Measurements from ENCODE around the gene NEK5. TPM values are rescaled to one million over a fixed set of nuclear protein-coding genes. Genes with fewer than 3 reads are reported as not detected.

NEK5 gene
- total RNA-seq, 2 experiments from 2014 or later: 0.05 TPM; not detected in 1

DNA sequence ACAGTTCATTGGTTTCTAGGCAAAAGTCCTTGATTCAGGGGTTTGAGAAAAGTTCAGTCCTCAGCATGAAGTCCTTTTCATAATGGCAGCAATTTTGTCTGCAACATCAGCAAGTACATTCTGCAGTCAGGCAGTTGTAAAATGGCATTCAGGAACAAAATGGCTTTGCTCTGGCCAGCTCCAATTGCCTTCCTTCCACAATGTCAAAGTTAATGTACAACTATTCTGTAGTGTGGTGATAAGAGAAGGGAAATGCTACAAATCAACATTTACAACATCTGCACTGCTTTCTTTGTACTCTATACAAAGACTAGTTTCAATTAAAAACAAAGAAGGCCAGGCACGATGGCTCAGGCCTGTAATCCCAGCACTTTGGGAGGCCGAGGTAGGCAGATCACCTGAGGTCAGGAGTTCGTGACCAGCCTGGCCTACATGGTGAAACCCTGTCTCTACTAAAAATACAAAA, 32.3 kb upstream of the NEK5 start:
- intact Hi-C loops (cut with micrococcal nuclease): no loop called here
- Mint-ChIP-seq H3K4me3 (no peak overlapping the region), H3K9me3 (no peaks in the 10 kb centered on the region), H3K27ac (no peak overlapping the region), H3K27me3 (no peaks in the 10 kb centered on the region), H3K4me1 (ENCODE audit: low read depth) (peaks cover 26% of the 10 kb centered on the region), H3K36me3 (peaks cover 3% of the 10 kb centered on the region)
- ChIA-PET POLR2A (no interaction called here), CTCF (no interaction called here)
- DNase-seq: no peak

DNA sequence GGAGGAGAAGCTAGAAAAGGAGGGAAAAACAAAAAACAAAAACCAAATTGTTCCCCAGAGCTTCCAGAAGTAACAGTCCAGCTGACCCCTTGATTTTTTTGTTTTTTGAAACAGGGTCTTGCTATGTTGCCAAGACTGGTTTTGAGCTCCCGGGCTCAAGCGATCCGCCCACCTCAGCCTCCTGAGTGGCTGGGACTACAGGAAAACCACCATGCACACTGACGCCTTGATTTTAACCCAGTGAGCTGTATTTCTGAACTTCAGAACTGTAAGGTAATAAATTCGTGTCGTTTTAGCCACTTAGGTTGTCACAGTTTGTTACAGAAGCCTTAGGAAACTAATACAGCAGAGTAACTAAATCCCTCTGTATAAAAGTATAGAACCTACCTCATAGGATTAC, 31.6 kb upstream of the NEK5 start:
- H3K4me1 Mint-ChIP-seq (ENCODE audit: low read depth): peaks cover 26% of the 10 kb centered on the region
- CTCF ChIA-PET: interaction anchor here (0.9 kb wide), 1 partner anchor 33 kb away, joined by 3 read pairs; no protein-coding TSS in a partner anchor
- no peaks in the 10 kb centered on the region for H3K9me3 Mint-ChIP-seq

DNA sequence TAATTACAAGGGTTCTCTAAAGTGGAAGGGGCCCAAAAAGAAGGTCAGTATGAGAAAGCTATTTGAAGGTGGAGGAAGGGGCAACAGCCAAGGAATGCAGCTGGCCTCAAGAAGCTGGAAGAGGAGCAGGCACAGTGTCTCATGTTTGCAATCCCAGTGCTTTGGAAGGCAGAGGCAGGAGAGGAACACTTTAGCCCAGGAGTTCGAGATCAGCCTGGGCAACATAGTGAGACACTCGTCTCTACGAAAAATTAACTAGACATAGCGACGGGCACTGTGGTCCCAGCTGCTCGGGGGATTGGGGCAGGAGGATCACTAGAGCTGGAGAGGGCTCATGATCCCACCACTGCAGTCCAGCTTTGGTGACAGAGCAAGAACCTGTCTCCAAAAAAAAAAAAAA, 31.2 kb upstream of the NEK5 start:
- Mint-ChIP-seq H3K27ac (no peak overlapping the region), H3K4me3 (peak overlapping the region; percentile 83), H3K27me3 (no peaks in the 10 kb centered on the region), H3K36me3 (no peaks in the 10 kb centered on the region), H3K4me1 (ENCODE audit: low read depth) (peaks cover 26% of the 10 kb centered on the region), H3K9me3 (no peaks in the 10 kb centered on the region)
- intact Hi-C loops (cut with micrococcal nuclease): no loop called here
- DNase-seq: no peak
- CTCF ChIA-PET: interaction anchor here (0.9 kb wide), 1 partner anchor 32 kb away, joined by 3 read pairs; no protein-coding TSS in a partner anchor
- POLR2A ChIA-PET: no interaction called here

More for the DNA sequence above, 31.6 kb upstream of the NEK5 start:
- H3K27ac Mint-ChIP-seq: no peak overlapping the region
- POLR2A ChIA-PET: no interaction called here
- H3K36me3 Mint-ChIP-seq: no peaks in the 10 kb centered on the region
- no peaks in the 10 kb centered on the region for H3K27me3 Mint-ChIP-seq
- H3K4me3 Mint-ChIP-seq: no peak overlapping the region
- intact Hi-C loops (cut with micrococcal nuclease): no loop called here
- no peak for DNase-seq

DNA sequence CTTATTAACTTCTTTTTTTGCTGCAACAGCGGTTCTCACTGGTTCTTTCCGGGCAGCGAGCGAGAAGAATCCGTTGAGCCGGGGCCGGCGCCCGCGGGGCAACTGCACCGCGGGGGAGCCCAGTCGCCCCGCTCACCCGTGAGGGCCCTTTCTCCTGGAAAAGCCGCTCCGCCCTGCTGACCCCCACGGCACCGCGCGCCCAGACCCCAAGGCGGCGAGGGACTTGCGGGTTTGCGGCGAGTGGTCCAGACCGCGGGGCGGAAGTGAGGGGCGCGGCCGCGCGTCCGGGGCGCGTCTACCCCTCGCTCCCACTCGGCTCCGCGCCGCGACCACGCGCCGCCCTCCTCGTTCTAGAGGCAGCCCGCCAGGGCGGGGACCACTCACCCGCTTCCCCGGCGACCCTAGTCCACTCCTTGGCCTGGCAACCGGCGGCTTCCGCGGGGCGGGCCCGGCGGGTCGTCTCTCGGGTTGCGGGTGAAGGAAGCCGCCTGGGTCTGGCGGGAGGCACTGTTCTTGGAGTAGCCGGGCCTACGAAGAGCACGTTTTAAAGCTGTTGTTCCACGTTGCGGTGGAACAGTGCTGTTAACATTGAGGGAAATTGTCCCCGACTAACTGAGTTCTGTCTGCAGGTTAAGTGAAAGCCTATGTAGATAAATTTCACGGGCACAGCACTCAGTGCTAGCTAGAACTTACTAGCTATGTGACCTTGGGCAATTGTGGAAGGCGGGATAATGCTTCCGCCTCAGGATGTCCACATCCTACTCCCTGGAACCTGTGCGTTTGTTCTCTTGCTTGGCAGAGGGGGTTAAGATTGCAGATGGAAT, 30.5 kb upstream of the NEK5 start, which contains the start of gene NEK3:
NEK3 (minus strand) TSS at position 439 of the 824 bp plus-strand sequence. CDS start 3,406 bp downstream, outside the sequence.
- peak within 1 kb of the TSS; percentile 83 for H3K4me3 Mint-ChIP-seq
- POLR2A ChIA-PET: no interaction called here
- no peaks in the 10 kb centered on the region for H3K9me3 Mint-ChIP-seq
- H3K27me3 Mint-ChIP-seq: no peaks in the 10 kb centered on the region
- CTCF ChIA-PET: no interaction called here
- no peaks in the 10 kb centered on the region for H3K36me3 Mint-ChIP-seq
- peak; percentile 72 for DNase-seq
- peaks cover 26% of the 10 kb centered on the region for H3K4me1 Mint-ChIP-seq (ENCODE audit: low read depth)
- intact Hi-C loops (cut with micrococcal nuclease): loop anchor here (1.0 to 10.0 kb wide), 2 partner anchors 35 to 295 kb away; partner anchors contain the start of genes CKAP2 and VPS36
- peak within 1 kb of the TSS; percentile 68 for H3K27ac Mint-ChIP-seq

DNA sequence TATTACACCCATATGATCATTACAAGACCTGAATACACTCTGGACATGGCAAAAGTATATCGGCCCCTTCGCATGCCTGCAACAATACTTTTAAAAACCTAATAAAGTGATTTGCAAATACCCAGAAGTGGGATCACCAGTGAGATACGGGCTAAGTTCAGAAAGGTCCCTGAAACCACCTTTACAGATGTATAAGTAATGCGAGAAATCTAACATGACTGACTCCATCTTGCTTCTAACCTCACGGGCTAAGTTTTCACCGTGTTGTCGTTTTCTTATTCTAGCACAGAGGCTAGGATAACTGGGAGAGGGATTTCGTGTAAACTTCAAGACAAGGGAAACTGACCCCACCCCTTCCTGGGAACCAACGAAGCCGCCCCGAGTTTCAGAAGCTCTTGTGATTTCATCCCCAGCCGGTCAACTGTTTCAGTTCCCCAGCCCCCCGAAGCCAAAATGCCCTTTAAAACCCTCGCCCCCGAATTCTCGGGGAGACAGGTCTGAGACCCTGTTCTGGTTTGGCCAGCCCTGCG, 29.8 kb upstream of the NEK5 start:
- H3K4me3 Mint-ChIP-seq: peak overlapping the region; percentile 83
- ChIA-PET CTCF (no interaction called here), POLR2A (interaction anchor here (0.6 kb wide), 1 partner anchor 229 kb away, joined by 3 read pairs; no protein-coding TSS in a partner anchor)
- H3K4me1 Mint-ChIP-seq (ENCODE audit: low read depth): peaks cover 26% of the 10 kb centered on the region
- peak overlapping the region; percentile 68 for H3K27ac Mint-ChIP-seq
- H3K36me3 Mint-ChIP-seq: no peaks in the 10 kb centered on the region
- intact Hi-C loops (cut with micrococcal nuclease): loop anchor here (1.0 to 10.0 kb wide), 2 partner anchors 36 to 296 kb away; partner anchors contain the start of genes CKAP2 and VPS36
- H3K9me3 Mint-ChIP-seq: no peaks in the 10 kb centered on the region
- H3K27me3 Mint-ChIP-seq: no peaks in the 10 kb centered on the region
- DNase-seq: no peak

DNA sequence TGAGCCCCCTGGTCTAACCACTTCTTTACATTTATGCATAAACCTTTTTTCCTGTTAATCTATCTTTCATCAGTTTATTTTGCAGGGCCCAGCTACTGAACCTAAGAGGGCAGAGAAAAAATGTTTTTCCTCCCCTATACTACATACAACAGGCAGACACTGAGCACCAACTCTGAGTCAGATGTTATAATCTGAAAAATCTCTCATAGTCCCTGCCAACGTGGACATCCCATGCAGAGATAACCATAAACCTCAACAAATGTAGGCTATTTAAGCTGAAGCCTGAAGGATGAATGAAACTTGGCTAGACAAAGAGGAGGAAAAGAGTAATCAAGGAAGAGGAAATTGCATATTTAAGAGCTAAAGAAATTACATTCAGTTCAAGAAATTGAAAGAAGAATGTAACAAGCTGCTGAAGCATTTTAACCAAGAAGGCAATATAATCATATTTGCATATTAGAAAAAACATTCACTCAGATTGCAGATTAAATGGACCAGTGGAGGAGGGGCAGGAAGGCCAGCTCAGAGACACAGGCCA, 27.9 kb upstream of the NEK5 start:
- peaks cover 22% of the 10 kb centered on the region for H3K4me1 Mint-ChIP-seq (ENCODE audit: low read depth)
- H3K4me3 Mint-ChIP-seq: no peak overlapping the region
- DNase-seq: no peak
- no peaks in the 10 kb centered on the region for H3K9me3 Mint-ChIP-seq
- no peaks in the 10 kb centered on the region for H3K36me3 Mint-ChIP-seq
- CTCF ChIA-PET: interaction anchor here (1.0 to 1.3 kb wide), 3 partner anchors 14 to 341 kb away, joined by 3 to 5 read pairs (median 3); no protein-coding TSS in a partner anchor
- intact Hi-C loops (cut with micrococcal nuclease): loop anchor here (10.0 kb wide), 1 partner anchor 298 kb away; the partner anchor contains the start of genes CKAP2 and VPS36
- POLR2A ChIA-PET: no interaction called here
- no peaks in the 10 kb centered on the region for H3K27me3 Mint-ChIP-seq
- H3K27ac Mint-ChIP-seq: no peak overlapping the region

DNA sequence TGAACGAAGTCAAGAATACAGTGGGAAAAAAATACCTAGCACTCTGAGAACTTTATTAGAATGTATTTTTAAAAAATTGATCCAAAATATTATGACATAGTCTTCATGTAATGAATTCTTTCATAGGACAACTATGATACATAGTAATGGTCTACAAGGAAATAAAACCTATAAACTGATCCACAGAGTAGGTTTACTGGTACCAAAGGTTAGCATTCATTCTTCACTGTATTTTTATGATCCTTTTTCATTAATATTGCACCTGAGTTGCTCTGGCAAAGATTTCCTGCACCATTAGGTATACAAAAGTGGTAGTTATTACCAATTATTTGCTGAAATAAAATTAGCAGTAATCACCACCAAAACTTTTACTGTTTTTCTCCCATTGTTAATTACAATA, 26.3 kb upstream of the NEK5 start:
- H3K27ac Mint-ChIP-seq: no peak overlapping the region
- H3K4me1 Mint-ChIP-seq (ENCODE audit: low read depth): peaks cover 22% of the 10 kb centered on the region
- intact Hi-C loops (cut with micrococcal nuclease): loop anchor here (10.0 kb wide), 1 partner anchor 300 kb away; the partner anchor contains the start of genes CKAP2 and VPS36
- ChIA-PET CTCF (no interaction called here), POLR2A (interaction anchor here (0.6 kb wide), 1 partner anchor 84 kb away, joined by 3 read pairs; no protein-coding TSS in a partner anchor)
- H3K27me3 Mint-ChIP-seq: no peaks in the 10 kb centered on the region
- no peak overlapping the region for H3K4me3 Mint-ChIP-seq
- DNase-seq: no peak
- peaks cover 2% of the 10 kb centered on the region for H3K36me3 Mint-ChIP-seq
- H3K9me3 Mint-ChIP-seq: no peaks in the 10 kb centered on the region

DNA sequence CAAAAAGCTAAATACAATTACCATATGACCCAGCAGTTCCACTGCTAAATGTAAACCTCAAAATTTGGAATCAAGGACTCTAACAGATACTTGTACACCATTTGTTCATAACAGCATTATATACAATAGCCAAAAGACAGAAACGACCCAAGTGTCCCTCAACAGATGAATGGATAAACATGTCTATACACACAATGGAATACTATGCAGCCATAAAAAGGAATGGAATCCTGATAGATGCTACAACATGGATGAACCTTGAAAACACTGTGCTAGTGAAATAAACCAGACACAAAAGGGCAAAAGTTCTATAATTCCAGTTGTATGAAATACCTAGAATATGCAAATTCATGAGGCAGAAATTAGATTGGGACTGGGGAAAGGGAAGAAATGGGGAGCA, 18.4 kb upstream of the NEK5 start:
- Mint-ChIP-seq H3K27me3 (no peaks in the 10 kb centered on the region), H3K4me3 (no peak overlapping the region), H3K27ac (no peak overlapping the region), H3K4me1 (ENCODE audit: low read depth) (no peaks in the 10 kb centered on the region), H3K9me3 (peaks cover 4% of the 10 kb centered on the region), H3K36me3 (peaks cover 10% of the 10 kb centered on the region)
- POLR2A ChIA-PET: no interaction called here
- CTCF ChIA-PET: interaction anchor here (0.7 kb wide), 1 partner anchor 16 kb away, joined by 3 read pairs; no protein-coding TSS in a partner anchor
- intact Hi-C loops (cut with micrococcal nuclease): no loop called here
- DNase-seq: no peak

DNA sequence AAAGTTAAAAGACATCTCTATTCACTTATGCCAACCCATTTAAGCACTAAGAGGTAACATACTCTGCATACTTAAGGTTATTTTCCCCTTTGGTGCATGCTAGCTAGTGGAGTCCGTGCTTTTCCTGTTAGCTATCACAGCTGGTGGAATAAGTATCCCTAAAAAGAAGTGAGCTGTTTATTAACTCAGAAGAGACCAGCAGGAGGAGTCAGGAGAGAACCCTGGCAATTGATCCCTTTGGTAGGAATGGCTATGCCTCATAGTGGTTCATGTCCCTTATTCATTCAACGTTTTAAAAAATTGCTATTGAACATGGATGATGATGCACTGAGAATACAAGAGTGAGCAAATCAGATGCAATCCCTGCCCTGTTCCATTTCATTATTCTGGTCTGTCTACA, 12.4 kb upstream of the NEK5 start:
- Mint-ChIP-seq H3K36me3 (peaks cover 10% of the 10 kb centered on the region), H3K27ac (no peak overlapping the region), H3K4me3 (no peak overlapping the region), H3K9me3 (no peaks in the 10 kb centered on the region), H3K4me1 (ENCODE audit: low read depth) (no peaks in the 10 kb centered on the region), H3K27me3 (no peaks in the 10 kb centered on the region)
- intact Hi-C loops (cut with micrococcal nuclease): no loop called here
- ChIA-PET POLR2A (no interaction called here), CTCF (interaction anchor here (1.2 to 1.5 kb wide), 2 partner anchors 13 to 14 kb away, joined by 3 to 5 read pairs; no protein-coding TSS in a partner anchor)
- DNase-seq: no peak

DNA sequence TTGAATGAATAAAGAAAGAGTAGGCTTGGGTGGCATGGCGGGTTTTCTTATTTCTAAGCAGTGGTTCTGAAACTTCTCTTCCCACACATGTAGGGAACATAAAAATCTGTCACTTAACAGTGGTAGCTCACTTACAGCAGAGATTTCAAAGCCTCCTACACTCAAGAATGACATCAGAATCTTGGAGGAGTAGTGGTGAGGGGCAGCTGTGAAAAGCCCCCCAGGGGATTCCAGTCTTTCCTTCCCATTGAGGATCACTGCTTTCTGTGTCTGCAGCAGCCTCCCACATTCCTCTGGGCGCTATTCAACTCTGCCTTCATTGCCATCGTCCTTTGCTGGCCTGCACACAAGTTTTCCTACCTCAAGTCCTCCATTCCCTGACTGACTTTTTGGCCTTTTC, 8.6 kb upstream of the NEK5 start:
- DNase-seq: no peak
- H3K9me3 Mint-ChIP-seq: no peaks in the 10 kb centered on the region
- H3K36me3 Mint-ChIP-seq: peaks cover 13% of the 10 kb centered on the region
- H3K27ac Mint-ChIP-seq: no peak overlapping the region
- H3K4me3 Mint-ChIP-seq: no peak overlapping the region
- H3K27me3 Mint-ChIP-seq: no peaks in the 10 kb centered on the region
- H3K4me1 Mint-ChIP-seq (ENCODE audit: low read depth): no peaks in the 10 kb centered on the region
- POLR2A ChIA-PET: no interaction called here
- CTCF ChIA-PET: no interaction called here
- intact Hi-C loops (cut with micrococcal nuclease): no loop called here

DNA sequence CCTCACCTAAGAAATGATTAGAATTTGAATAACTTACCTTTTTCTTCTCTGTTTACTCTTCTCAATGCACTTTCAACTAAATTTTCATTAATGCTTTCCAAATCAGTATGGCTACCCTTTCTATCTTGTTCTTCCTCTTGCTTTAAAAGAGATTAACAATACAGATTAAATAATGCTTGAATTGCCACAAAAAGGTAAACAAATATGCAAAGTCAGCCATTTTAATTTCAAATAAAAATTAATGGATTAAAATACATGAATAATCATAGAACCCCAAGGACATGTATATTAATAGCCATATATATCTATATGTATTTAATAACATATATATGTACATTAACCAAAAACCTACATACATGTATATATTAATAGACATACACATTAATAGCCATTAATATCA, 7.9 kb upstream of the NEK5 start:
- CTCF ChIA-PET: no interaction called here
- H3K27ac Mint-ChIP-seq: no peak overlapping the region
- no peaks in the 10 kb centered on the region for H3K9me3 Mint-ChIP-seq
- H3K27me3 Mint-ChIP-seq: no peaks in the 10 kb centered on the region
- intact Hi-C loops (cut with micrococcal nuclease): no loop called here
- H3K4me1 Mint-ChIP-seq (ENCODE audit: low read depth): no peaks in the 10 kb centered on the region
- no peak overlapping the region for H3K4me3 Mint-ChIP-seq
- POLR2A ChIA-PET: no interaction called here
- no peak for DNase-seq
- H3K36me3 Mint-ChIP-seq: peaks cover 18% of the 10 kb centered on the region

DNA sequence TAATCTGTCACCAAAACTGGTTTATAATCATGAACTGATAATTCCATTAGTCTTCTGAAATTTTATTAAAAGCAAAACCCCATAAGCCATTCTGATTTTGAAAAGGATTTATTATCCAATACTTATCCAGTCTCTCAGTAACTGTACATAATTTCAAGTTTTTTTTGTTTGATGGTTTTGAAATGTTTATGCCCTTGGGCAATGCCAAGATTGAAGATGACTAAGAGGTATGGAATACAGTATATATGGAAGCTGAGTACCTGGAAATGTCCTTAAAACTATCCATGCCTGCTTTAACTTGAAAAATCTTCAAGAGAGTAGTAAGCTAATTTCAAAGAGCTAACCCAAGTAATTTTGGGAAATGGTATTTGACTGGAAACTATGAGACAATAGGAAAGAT, 1.8 kb upstream of the NEK5 start:
- DNase-seq: no peak
- ChIA-PET POLR2A (no interaction called here), CTCF (interaction anchor here (0.8 kb wide), 1 partner anchor 315 kb away, joined by 3 read pairs; no protein-coding TSS in a partner anchor)
- Mint-ChIP-seq H3K27ac (no peak overlapping the region), H3K4me1 (ENCODE audit: low read depth) (peaks cover 13% of the 10 kb centered on the region), H3K4me3 (no peak overlapping the region), H3K27me3 (no peaks in the 10 kb centered on the region), H3K36me3 (peaks cover 18% of the 10 kb centered on the region), H3K9me3 (no peaks in the 10 kb centered on the region)
- intact Hi-C loops (cut with micrococcal nuclease): no loop called here
